Tibial nerve (tissue), 4 donors: Measurements from ENCODE around the gene ZBTB16.

Experiments used
- CTCF ChIP-seq, 5 experiments: fragments of 200-600 bp in 3 of 5; fragments of 450-650 bp in 2 of 5; sonication (generic) in 3 of 5; IDR thresholded peaks; one replicate each; pipeline ENCODE4 v1.5.1; 2016 to 2019; ENCODE audit warnings: antibody characterized with exemption in 5 of 5, mild to moderate bottlenecking in 3 of 5, moderate library complexity in 2 of 5
- EP300 ChIP-seq, 2 donors: sonication (generic); formaldehyde crosslinking; IDR thresholded peaks; one replicate each; pipeline ENCODE4 v1.6.1; 2017; ENCODE audit warnings: antibody characterized with exemption in 2 of 2, mild to moderate bottlenecking in 1 of 2
- POLR2A ChIP-seq, 2 donors: fragments of 450-650 bp; IDR thresholded peaks; one replicate each; pipeline ENCODE4 v1.6.1; 2017; ENCODE audit warnings: antibody characterized with exemption in 2 of 2, mild to moderate bottlenecking in 2 of 2, moderate library complexity in 2 of 2

GRCh38 chr11:114031246-114031966 is 28.1 kb upstream of the ZBTB16 start:
- TF ChIP-seq CTCF (IDR thresholded peaks at IDR 0.05) = no peak
- TF ChIP-seq POLR2A (IDR thresholded peaks at IDR 0.05) = no peak
- no peak for TF ChIP-seq EP300 (IDR thresholded peaks at IDR 0.05)
